GM19043 (cell line): ENCODE measurements around the gene ACER1.
"Not testable (repeated sequence)": the region's sequence is repeated elsewhere in the genome, so short reads cannot be mapped to it uniquely, and the experiment has no call there.

ENCODE experiments used
- ATAC-seq: cut with Tn5 transposase; IDR thresholded peaks from one replicate; pipeline ENCODE4 v1.9.1; 2021; ENCODE audit warnings: low read depth; ENCODE audit not compliant: unreplicated experiment

ACER1 gene

DNA sequence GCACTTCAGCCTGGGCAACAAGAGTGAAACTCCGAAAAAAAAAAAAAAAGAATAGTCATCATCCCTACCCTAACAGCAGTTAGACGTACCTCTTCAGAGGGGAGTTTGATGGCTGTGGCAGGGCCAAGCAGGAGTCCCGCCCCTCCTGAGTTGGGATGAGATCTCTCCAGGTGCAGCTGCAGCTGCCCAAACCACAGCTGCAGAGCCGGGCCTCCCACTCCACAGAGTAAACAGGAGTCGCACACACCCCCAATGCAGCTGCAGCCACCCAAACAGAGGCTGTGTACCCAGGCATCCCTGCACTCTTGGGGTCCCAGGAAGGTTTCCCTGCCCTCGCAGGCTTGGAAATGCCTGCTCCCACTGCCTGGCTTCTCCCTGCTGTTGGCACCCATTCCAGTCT lies 36.2 kb downstream of the ACER1 start:
- ATAC-seq: no peak

DNA sequence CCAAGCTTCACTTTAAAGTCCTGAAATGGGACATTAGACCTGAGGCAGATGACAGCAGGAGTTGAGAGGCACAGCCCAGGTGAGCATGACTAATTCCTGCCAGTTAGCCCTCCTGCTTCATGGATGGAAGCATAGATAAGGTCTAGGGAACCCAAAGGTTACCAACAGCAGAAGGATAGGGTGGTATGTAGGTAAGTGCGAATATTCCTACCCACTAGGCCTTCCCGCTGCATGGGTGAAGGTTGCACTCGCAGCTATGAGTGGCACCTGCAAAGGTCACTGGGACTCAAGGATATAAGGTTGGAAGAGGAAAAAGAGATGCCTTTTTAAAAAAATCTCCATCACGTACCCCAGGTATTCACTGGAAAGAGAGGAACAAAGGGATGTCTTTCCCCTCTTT lies 41.4 kb downstream of the ACER1 start:
- no peak for ATAC-seq

DNA sequence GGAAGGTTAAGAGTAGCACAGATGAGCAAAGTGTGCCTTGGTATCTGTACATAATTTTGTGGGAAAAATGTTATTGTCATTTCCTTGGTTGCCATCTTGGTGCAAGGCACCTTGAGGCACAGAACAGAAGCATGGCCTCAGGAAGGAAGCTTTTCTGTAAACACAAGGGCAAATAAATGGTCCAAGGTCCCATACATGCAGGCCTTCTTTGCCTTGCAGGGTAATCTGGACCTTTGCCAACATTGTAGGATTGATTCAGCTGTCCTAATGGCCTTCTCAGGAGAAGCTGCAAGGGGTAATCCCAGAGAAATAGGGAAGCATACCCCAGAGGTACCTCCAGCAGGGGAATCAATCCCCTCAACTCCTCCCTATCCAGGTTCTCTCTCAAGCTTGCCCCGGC lies 44.7 kb downstream of the ACER1 start:
- ATAC-seq: no peak

DNA sequence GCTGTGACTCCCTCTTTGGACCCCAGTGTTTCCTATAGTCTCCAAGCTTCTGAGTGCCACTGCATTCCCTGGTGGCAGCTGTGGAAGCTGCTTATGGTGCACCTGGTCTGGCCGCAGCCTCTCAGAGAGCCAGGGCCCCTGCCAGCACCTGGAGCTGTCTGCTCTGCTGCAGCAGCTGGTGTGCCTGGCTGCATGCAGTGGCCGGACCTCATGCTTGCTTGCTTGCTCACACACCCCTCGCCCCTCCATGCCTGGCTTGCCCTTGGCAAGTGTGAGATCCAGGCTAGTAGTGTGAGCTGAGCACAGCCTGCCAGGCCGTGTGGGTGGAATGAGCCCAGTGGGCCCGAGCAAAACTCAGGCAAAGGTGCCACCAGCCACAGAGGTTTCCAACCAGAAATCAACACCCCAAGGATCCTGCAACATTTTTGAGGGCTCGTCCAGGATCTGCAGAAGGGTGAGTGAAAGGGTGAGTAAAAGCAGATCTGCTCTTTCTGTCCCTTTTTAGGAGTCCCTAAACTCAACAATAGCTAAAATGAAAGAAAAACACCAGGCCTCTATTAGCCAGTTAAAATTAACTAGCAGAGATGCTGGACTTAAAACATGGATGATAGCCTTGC lies 46.0 kb downstream of the ACER1 start:
- no peak for ATAC-seq

DNA sequence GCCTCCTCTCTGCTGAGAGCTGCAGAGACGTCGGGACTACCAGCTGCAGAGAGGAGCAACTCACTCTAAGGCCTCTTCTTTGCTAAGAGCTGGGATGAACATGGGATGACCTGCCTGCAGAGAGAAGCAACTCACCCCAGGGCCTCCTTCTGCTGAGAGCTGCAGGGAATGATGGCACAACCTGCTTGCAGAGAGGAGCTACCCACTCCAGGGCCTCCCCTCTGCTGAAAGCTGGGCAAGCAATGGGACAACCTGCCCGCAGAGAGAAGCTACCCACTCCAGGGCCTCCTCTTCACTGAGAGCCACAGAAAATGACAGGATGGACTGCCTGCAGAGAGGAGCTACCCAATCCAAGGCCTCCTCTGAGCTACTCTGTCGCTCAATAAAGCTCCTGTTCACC lies 46.7 kb downstream of the ACER1 start:
- ATAC-seq: no peak

DNA sequence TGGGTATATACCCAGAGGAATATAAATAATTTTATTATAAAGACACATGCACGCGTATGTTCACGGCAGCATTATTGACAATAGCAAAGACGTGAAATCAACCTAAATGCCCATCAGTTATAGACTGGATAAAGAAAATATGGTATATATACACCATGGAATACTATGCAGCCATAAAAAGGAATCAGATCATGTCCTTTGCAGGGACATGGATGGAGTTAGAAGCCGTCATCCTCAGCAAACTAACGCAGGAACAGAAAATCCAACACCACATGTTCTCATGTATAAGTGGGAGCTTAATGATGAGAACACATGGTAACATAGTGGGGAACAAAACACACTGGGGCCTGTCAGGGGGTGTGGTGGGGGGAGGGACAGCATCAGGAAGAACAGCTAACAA lies 51.0 kb downstream of the ACER1 start:
- not testable (repeated sequence) for ATAC-seq

DNA sequence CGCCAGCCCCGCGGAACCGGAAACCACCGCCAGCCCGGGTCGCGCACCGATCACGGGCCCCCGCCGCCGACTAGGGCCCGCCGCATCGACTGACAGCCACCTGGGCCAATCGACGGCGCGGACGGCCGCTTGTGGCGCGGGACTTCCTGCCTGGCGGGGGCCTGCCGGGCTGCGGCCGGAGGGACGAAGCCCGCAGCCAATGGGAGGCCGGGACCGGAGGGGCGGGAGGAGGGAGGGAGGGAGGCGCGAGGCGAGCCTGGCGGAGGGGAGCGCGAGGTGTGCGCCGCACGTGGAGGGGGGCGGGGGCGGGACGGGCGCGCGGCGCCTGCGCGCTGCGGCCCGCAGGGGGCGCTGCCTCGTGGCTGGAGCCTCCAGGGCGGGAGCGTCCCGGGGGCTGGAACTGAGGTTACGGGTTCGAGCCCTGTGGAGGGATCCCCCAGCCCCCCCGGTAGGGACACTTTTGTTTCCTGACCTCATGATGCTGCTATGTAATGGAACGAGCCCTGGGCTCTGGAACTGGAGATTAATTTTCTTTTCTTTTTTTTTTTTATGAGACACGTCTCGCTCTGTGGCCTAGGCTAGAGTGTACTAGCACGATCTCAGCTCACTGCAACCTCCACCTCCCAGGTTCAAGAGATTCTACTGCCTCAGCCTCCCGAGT lies 53.4 kb downstream of the ACER1 start, which contains the start of gene MLLT1:
Gene MLLT1, minus strand, starts transcription at position 45 of the 661 bp plus-strand sequence. CDS start 191 bp downstream, outside the sequence.
- peak; percentile 95 for ATAC-seq

DNA sequence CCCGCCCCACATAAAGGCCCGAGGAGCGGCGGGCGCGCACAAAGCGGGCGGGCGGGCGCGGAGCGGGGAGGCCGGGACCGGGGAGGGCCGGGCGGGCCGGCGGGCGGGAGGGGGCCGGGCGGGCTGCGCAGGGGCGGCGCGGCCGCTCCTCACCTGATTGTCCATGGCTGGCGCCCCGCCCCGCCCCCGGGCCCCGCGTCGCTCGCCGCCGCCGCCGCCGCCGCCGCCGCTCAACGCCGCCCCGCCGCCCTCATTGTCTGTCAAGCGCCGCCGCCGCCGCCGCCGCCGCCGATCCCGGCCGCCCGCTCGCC lies 53.8 kb downstream of the ACER1 start:
- ATAC-seq: peak; percentile 9

DNA sequence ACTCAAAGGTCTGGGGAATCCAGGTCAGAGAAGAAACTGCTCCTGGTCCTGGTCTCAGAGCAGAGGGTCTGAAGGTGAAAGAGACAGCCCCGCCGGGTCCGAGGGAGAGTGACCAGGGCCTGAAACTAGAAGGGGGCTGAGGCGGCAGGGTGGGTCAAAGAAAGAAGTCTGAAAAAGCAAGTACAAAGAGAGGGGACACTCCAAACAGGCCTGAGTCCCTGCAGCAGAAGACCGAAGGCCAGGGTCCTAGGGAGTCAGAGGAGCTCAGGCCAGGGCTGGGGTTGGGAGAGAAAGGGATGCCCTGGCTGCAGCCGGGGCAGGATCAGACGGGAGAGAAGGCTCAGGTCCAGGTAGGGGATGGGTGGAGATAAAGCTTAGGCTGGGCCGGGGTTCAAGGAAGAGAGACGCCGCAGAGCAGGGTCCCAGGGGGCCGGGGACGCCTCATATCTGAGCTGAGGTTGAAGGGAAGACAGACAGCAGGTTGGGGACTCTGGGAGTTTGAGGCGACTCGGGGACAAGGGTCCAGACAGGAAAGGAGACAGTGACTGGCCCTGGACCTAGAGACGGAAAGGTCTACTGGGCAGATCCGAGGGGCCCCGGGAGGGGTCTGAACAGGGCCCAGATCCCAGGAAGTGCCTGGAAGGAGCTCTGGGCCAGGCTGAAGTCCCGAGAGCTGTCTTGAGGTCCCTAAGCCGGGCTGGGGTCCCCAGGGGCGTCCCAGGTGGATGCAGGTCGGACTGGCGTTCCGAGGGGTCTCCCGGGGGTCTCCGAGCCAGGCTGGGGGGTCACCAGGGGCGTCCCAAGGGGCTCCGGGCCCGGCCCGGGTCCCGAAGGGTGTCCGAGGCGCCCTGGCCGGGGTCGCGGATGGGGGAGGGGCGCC lies 54.4 kb downstream of the ACER1 start:
- ATAC-seq: no peak

DNA sequence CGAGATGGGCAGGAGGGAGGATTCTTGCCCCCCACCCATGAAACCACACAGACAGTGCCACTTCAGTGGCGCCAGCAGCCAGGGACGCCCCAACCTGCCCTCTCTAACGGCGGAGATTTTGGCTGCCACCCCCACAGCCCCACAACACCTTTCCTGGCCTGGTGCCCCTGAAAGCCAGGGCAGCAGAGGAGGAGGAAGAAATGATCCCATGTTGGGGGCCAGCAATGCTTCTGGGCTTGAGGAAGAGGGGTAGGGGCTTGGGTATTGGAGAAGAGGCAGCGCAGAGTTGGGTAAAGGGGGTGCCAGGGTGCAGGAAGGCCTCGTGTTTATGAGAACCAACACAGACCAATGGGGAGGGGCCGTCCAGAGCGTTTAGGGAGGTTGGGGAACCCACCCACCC lies 55.4 kb downstream of the ACER1 start:
- no peak for ATAC-seq

DNA sequence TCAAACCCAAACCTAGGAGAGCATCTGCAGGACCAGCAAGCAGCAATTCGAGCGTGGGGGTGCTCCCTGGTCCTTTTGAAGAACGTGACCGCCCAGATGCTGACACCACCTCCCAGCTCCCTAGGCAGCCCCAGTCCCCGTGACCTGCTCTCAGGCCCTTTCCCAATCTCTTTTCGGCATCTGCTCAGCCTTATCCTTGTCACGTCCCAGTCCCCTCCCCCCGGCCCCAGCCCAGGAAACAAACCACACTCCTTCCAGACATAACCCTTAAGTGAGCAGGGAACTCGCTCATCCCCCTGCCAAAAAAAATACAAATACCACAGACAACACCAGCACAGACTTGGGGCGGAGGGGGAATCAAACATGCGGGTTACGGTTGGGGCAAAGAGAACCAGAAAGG lies 57.0 kb downstream of the ACER1 start:
- no peak for ATAC-seq

DNA sequence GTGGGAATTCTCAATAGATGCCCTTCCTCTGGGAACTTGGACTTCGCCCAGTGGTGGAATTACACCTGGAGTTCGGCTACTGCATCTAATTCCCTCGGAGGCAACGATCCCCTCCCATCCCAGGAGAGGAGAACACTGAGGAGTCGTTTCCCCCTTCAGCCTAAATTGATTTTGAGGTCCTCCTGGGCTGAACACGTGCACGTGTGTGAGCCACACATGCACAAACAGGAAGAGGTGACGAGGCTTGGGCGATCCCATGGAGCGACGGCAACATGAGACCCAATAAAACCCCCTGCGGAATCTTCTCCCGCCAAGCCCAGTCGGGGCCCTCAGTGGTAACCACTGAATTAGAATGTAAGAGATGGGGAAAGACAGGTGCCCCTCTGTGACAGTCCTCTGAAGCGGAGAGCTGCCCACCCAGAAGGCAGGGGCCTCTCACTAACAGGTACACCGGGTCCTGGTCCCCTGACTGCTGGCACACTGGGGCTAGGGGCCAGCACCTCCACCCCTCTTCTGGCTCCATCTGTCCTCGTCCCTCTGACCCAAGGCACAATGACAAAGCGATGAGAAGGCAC lies 58.2 kb downstream of the ACER1 start:
- ATAC-seq: no peak

DNA sequence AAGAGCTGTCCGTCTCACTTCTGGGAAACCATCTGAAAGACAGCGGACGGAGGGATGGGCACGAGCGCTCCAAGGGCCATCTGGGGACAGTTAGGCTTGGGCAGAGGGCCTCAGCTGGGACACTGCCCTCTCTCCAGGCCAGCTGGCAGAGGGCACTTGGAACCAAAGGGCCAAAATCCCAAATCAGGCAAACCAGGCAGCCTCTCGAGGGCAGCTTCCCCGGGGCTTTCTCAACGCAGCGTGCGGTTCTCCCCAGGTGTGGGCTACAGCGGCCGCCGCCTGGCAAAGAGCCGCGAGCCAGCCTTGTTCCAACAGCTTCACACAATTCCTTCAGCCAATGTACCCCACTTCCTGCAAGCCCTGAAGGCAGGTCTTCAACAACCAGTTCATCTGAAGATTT lies 58.7 kb downstream of the ACER1 start:
- no peak for ATAC-seq

DNA sequence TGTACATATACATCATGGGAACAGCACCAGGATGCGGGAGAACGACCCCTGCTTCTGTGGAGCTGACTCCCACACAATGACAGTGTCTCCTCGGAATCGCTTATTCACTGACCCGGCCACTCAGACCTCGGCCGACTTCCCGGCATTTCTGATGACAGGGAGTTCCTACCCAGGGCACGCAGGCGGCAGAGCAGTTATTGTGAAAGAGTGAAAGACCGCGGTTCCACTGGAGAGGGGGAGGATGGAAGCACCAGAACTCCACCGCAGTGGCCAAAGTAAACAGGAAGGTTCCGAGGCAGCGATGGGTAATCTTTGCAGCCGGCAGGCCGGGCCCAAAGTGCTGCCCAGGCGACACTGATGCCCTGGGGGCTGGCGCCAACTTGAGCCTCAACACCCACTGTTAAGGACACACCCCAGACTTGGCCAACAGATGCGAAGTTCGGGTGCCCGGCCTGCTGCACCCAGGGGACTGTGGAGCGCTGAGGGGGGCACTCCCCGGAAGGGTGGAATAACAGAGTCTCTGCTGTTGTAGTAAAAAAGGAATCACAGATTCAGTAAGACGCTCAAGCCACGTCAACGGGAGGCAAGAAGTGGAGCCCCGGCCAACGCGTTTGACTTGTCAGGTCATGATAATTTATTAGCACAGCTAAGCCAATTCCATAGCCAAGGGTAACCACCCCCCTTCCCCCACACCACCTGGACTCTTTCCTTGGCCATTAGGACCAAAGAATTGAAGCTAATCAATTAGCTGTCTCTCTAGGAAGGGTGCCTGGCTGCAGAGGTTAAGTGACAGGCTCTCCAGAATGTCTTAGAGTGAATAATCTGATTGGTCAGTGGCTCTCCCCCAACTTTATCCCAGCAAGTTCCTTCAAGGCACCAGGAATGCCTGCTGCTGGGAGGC lies 59.5 kb downstream of the ACER1 start:
- no peak for ATAC-seq

DNA sequence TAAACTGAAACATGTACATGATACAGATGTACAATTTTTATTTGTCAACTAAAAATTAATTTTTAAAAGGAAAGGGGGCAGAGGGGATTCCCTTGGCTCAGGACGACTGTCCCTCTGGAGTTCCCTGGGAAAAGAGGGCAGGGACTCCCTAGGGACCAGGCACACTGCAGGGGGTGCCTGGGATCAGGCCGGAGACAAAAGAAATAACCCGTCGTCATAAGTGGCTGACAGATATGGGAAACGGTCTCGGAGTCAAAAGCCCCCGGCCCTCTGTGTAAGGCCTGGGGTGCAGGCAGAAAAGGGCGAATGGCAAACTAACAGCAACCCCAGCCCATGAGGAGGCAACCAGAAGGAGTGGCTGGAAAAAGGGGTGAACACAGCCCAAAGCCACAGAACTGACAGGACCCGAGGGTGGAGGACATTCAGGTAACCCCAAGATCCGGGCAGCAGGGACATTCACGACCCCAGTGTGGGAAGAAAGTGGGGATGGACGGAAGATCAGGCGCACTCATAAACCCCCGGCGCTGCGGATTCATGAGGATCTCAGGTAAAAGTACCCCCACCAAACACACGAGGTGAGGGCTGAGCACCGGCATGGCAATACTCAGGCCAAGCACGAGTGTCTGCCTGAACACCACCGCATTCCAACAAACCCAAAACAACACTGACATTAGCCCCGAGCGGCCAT lies 60.4 kb downstream of the ACER1 start:
- ATAC-seq: no peak

DNA sequence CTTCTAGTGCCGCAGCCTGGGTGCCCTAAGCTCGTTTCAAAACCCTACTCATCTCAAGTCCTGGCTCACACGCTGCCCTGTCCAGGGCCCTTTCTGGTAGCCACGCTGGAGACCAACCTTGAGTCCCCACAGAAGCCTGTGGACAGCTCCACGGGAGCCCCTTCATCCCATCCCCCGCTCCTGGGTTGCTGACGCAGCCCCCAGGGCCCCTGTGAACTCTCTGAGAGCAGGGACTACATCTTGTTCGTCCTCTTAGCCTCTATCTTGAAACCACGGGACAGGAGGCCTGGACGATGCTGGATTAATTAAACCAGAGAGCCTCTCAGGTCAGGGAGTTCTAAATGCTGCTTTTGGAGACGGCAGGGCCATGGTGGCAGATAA lies 61.0 kb downstream of the ACER1 start:
- no peak for ATAC-seq

DNA sequence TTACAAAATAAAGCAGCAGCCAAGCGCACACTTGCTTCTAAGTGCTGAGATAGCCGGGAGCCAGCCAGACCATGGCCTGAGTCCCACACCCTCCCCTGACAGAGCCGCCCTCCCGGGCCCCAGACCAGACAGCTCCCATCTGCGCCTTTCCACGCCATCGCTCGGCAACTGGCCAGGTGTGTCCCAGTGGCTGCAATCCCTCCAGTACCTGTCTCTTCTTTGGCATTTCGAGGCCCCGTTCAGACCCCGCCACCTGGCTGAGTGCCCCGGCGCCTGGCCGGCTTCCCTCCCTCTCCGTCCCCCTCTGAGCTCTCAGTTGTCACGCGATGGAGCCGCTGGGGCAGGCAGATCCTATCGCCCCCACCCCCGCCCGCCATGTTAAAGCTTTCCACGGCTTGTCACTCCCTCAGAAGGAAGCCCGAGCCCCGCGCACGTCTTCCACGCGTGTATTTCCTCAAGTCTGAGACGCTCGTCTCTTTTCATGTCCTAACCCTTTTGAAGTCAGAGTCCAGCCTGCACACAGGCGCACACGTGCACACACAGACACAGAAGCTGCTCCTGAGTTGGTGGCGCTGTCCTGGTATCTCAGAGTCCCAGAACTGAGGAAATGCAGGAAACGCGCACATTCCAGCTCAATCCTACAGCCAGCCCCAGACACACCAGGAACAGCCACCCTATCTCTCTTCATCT lies 61.5 kb downstream of the ACER1 start:
- ATAC-seq: no peak

DNA sequence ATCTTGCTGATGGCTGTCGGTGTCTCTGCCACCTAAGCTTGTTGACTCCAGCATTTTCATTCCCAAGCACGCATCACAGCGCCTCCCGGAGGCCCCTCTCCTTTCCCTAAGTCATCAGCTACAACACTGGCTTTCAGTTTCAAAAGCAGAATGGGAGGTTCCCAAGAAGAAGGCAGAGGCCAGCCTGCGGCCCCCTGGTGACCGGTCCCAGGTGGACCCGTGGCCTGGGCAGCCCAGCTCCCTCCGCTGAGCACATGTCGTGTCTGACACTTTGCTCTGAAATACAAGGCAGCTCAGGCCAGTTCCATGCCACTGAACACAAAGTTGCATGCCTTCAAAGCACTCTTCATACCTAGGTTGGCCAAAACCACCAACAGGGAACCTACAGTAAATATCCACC lies 62.2 kb downstream of the ACER1 start:
- ATAC-seq: no peak

DNA sequence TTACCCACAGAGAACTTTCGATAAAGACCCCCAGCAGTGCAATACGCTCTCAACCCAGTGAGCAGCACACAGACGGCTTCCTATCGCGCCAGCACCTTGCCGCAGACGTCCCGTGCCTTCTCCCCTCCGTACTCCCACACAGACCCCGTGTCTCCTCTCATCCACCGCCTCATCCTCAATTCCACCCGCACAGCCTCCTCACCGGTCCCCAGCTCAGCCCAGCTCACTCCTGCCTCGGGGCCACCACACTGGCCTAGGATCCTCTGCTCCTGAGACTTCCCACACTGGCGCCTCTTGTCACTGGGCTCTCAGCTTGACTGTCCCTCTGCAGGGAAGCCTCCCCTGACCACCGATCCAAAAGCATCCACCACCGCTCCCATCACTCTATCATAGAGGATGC lies 62.6 kb downstream of the ACER1 start:
- no peak for ATAC-seq
